ENCODE results near the gene SLFN11.

DNA sequence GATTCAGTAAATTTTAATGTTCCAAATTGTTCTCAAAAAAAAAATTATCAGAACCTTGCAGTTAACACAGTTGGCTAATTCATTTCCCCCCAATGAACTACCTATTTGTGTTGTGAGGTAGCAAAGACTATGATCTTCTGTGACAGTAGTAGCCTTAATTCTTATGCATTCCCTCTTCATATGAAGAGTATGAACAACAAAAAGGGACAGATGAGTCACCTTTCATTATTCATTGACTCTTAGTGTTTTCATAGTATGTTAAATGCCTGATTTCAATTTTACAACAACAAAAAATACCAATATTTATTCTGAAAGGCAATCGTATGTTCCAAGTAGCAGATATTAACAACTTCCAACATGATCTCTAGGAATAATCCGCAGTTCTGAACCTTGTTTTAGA is 3.6 kb upstream of the SLFN11 start:
- TF ChIP-seq, protein P1, sequence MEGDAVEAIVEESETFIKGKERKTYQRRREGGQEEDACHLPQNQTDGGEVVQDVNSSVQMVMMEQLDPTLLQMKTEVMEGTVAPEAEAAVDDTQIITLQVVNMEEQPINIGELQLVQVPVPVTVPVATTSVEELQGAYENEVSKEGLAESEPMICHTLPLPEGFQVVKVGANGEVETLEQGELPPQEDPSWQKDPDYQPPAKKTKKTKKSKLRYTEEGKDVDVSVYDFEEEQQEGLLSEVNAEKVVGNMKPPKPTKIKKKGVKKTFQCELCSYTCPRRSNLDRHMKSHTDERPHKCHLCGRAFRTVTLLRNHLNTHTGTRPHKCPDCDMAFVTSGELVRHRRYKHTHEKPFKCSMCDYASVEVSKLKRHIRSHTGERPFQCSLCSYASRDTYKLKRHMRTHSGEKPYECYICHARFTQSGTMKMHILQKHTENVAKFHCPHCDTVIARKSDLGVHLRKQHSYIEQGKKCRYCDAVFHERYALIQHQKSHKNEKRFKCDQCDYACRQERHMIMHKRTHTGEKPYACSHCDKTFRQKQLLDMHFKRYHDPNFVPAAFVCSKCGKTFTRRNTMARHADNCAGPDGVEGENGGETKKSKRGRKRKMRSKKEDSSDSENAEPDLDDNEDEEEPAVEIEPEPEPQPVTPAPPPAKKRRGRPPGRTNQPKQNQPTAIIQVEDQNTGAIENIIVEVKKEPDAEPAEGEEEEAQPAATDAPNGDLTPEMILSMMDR (IDR thresholded peaks at IDR 0.05), result no peak
- no peak for TF ChIP-seq POLR2A (IDR thresholded peaks at IDR 0.05)
